Stimulated activated CD4-positive, alpha-beta T cell treated with anti-CD3 and anti-CD28 coated beads, Interleukin-15, amount 100 ng/mL, for 1 hour (primary cell): ENCODE measurements around the gene STAG1.
"Not testable (repeated sequence)": the region's sequence is repeated elsewhere in the genome, so short reads cannot be mapped to it uniquely, and the experiment has no call there.

ENCODE experiments used
- DNase-seq, 2 donors: peaks; one replicate each; pipeline ENCODE4 v3.0.0-alpha.2; 2020; ENCODE audit warnings: low read depth in 1 of 2, low spot score in 1 of 2

STAG1 gene

GRCh38 chr3:136653628-136654027 is 98.5 kb downstream of the STAG1 start:
- no peak for DNase-seq

GRCh38 chr3:136651581-136651980 is 100.6 kb downstream of the STAG1 start:
- DNase-seq: no peak

GRCh38 chr3:136650461-136650860 is 101.7 kb downstream of the STAG1 start:
- no peak for DNase-seq

GRCh38 chr3:136645915-136646314 is 106.3 kb downstream of the STAG1 start:
- DNase-seq: no peak

GRCh38 chr3:136644212-136644611 is 108.0 kb downstream of the STAG1 start:
- no peak for DNase-seq

- DNase-seq: not testable (repeated sequence)
Measured at GRCh38 chr3:136643380-136643779, 108.8 kb downstream of the STAG1 start.

- DNase-seq: no peak
Measured at GRCh38 chr3:136642711-136643110, 109.5 kb downstream of the STAG1 start.

- DNase-seq: no peak
Measured at GRCh38 chr3:136639069-136639468, 113.1 kb downstream of the STAG1 start.

- DNase-seq: no peak
Measured at GRCh38 chr3:136637176-136637575, 115.0 kb downstream of the STAG1 start.

- DNase-seq: no peak
Measured at GRCh38 chr3:136634821-136635220, 117.4 kb downstream of the STAG1 start.

GRCh38 chr3:136632625-136633081 is 119.5 kb downstream of the STAG1 start:
- DNase-seq: no peak

GRCh38 chr3:136631424-136631823 is 120.8 kb downstream of the STAG1 start:
- no peak for DNase-seq

- no peak for DNase-seq
Measured at GRCh38 chr3:136630915-136631314, 121.3 kb downstream of the STAG1 start.

- no peak for DNase-seq
Measured at GRCh38 chr3:136626493-136626892, 125.7 kb downstream of the STAG1 start.

- no peak for DNase-seq
Measured at GRCh38 chr3:136624894-136625815, 127.0 kb downstream of the STAG1 start.

- DNase-seq: no peak
Measured at GRCh38 chr3:136624371-136624770, 127.8 kb downstream of the STAG1 start.

- no peak for DNase-seq
Measured at GRCh38 chr3:136621628-136622027, 130.6 kb downstream of the STAG1 start.

- DNase-seq: no peak
Measured at GRCh38 chr3:136620436-136620835, 131.7 kb downstream of the STAG1 start.

- not testable (repeated sequence) for DNase-seq
Measured at GRCh38 chr3:136617969-136618525, 134.1 kb downstream of the STAG1 start.

GRCh38 chr3:136617198-136617597 is 135.0 kb downstream of the STAG1 start:
- DNase-seq: no peak

GRCh38 chr3:136612512-136612911 is 139.7 kb downstream of the STAG1 start:
- no peak for DNase-seq

GRCh38 chr3:136606990-136607389 is 145.2 kb downstream of the STAG1 start:
- no peak for DNase-seq
